ACHN (cell line): ENCODE results near the gene RSPH9.

Experiments used
- DNase-seq: peaks from one replicate; pipeline ENCODE4 v3.0.0-alpha.2; 2015
- in situ Hi-C: cut with HindIII; loops from 2 replicates; pipeline ENCODE4 v1.10.0; 2017; ENCODE audit warnings: low sequenced_read_pairs, low pct_ligation_motif_present, low pct_unique_long_range_greater_than_20kb

The RSPH9 gene

GRCh38 chr6:43702534-43703440 lies 58.0 kb downstream of the RSPH9 start:
- in situ Hi-C loops = no loop called here
- peak; percentile 91 for DNase-seq

DNA sequence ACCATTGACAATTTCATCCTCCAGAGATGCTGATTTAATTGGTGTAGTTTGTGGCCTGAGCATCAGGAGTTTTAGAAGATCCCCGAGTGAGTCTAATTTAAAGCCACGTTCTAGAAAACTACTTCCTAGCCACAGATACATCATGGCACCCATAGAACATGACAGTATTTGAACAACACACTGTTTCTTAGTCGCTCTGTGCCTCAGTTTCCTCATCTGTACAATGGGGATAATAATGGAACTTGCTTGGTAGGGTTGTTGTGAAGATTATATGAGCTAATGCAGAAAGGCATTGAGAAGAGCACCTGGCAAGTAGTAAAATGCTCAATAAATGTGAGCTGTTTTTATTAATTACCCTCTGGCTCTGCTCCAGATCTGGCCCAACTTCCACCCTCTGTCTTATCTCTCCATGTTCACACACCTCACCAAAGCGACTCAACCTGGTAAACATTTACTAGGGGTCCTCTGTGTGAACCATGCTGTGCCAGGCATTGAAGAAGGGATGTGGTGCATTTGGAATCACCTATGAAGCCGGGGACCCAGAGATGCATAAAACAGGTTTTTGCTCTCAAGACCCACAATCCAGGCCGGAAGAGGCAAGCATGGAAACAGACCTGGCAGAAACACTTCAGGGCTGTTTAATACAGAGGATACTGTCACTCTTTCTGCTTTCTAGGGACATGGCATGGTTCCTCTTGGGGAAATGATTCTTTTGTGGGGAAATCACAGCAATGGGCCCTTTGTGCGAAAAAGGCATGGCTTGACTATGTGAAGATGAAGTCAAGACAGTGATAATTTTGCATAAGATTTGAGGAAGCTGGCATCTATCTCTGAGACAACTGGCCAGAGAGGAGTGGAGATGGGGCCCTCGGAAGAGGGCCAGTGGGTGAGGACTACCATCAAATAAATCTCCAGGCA lies 58.9 kb downstream of the RSPH9 start:
- no peak for DNase-seq
- in situ Hi-C loops = no loop called here

- DNase-seq = no peak
- in situ Hi-C loops = no loop called here
Measured at GRCh38 chr6:43705996-43706395, 61.2 kb downstream of the RSPH9 start.

- DNase-seq = no peak
- in situ Hi-C loops = no loop called here
Measured at GRCh38 chr6:43706788-43707187, 62.0 kb downstream of the RSPH9 start.

- no peak for DNase-seq
- in situ Hi-C loops = no loop called here
Measured at GRCh38 chr6:43707269-43707668, 62.4 kb downstream of the RSPH9 start.

DNA sequence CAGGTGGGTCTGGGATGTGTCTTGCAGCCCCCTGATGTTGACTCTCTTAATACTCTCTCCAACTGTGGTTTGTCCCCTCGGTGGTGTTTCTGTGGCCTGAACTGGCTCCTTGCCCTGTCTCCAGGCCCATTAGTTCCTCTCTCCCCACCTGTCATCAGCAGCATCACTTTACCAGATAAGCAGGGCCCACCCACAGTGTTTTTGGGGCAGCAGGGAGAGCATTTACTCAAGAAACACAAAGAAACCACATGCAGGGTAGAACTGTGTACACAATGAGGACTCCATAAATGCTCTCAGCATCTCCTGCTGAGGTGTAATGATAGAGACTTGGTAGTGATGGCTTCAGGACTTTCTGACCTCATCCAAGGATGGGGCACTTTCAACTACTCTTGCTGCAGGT lies 62.9 kb downstream of the RSPH9 start:
- no peak for DNase-seq

GRCh38 chr6:43708860-43709653 lies 64.2 kb downstream of the RSPH9 start:
- DNase-seq = no peak

More for the DNA sequence above, 62.9 kb downstream of the RSPH9 start:
- in situ Hi-C loops = no loop called here

DNA sequence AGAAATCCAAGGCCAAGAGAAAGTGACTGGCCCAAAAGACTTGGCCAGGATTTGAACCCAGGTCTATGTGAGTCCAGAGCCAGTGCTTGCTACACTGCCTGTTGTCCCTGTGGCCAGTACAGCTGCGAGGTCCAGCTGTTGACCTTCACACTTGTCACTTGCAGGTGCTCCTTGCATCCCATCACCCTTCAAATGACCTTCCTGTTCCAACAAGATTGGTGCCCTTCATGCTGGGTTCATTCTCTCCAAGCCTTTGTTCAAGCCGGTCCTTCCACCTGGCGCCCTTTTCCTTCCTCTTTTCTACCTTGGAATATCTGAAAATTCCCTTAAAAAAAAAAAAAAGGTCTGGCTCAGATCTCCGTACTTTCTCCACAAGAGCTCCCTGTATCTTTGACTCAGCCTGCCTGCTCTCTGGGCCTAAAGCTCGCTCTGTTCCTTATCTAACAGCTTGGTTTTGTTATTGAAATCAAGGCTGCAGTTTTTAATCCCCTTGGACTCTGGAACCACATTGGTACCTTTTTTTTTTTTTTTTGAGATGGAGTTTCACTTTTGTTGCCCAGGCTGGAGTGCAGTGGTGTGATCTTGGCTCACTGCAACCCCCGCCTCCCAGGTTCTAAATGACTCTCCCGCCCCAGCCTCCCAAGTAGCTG lies 64.9 kb downstream of the RSPH9 start:
- no peak for DNase-seq
- in situ Hi-C loops = no loop called here

More at GRCh38 chr6:43708860-43709653, 64.2 kb downstream of the RSPH9 start:
- in situ Hi-C loops = no loop called here

DNA sequence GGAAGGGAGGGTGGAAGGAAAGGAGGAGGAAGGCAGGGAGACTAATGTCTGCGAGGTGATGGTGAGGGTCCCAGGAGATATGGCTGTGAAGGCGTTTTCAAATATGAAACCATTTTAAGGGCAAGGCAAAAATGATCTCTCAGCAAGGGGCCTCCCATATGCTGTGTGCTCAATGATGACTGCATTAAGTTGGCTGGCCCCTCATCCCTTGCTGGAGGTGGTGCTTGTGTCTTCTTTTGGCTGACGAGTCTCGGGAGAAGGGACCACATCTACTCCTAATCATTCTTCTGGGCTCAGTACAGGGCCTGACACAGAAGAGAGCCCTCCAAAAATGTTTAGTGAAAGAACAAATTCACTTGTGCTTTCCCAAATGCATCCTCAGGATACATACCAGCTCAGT lies 65.7 kb downstream of the RSPH9 start:
- in situ Hi-C loops = no loop called here
- DNase-seq = no peak

- no peak for DNase-seq
- in situ Hi-C loops = no loop called here
Measured at GRCh38 chr6:43712579-43712978, 67.7 kb downstream of the RSPH9 start.

DNA sequence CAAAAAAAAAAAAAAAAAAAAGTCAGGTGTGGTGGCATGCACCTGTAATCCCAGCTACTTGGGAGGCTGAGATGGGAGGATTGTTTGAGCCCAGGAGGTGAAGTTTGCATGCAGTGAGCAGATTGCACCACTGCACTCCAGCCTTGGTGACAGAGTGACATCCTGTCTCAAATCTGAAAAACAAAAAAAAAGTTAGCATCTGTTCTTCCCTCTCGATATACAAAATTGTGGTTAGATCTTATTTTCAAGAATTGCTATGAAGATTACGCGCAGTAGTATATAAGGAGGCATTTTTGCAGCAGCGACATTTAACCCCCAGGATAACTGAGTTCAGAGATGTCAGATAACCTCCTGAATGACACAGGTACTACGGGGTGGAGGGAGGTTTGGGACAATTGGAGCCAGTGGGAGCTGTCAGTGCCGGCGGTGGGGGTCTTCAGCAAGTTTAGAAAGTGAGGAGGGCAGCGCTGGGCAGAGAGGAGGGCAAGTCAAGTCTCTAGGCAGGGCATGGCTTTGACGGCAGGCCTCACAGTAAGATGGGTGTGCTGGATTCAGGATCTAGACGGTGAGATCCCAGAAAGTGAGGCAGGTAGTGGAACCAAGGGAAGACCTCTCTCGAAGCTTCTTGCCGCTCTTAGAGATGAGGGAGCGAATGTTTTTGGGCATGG lies 68.9 kb downstream of the RSPH9 start:
- no peak for DNase-seq
- in situ Hi-C loops = no loop called here

- DNase-seq = no peak
- in situ Hi-C loops = no loop called here
Measured at GRCh38 chr6:43714311-43715055, 69.6 kb downstream of the RSPH9 start.

GRCh38 chr6:43715056-43715788 lies 70.4 kb downstream of the RSPH9 start:
- in situ Hi-C loops = no loop called here
- no peak for DNase-seq

DNA sequence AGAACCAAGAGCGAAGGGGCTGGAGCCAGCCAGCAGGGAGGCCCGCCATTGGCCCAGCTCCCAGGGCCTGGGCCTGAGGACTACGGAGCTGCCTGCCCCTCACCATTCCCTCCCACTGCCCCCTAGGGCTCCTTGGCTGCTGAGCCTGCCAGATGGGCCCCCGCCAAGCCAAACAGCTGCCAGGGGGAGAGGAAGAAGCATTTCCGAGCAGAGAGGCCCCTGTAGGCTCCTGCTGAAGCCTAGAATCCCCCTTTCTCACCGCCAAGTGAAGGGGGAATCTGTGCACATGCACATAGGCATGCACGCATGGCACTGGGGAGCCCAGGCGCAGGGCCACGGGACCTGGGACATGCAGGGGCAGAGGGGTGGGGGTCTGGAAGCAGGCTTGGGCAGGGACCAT lies 71.3 kb downstream of the RSPH9 start:
- in situ Hi-C loops = no loop called here
- DNase-seq = no peak

DNA sequence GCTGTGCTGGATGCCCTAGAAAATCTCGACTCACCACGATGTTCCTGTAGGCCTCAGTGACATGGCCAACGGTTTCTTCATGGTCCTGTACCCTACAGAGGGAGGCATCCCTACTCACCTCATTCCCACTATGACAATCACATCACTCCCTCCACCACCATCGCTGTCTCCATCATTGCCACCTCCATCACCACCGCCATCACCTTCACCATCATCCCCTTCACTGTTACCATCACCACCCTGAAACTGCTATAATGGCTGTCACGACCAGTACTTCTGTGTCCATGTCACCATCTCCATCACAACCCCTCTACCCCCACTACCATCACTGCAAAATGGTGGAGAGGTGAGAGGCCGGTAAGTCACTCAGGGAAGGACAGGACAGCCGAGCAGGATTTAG lies 72.6 kb downstream of the RSPH9 start:
- in situ Hi-C loops = no loop called here
- no peak for DNase-seq

DNA sequence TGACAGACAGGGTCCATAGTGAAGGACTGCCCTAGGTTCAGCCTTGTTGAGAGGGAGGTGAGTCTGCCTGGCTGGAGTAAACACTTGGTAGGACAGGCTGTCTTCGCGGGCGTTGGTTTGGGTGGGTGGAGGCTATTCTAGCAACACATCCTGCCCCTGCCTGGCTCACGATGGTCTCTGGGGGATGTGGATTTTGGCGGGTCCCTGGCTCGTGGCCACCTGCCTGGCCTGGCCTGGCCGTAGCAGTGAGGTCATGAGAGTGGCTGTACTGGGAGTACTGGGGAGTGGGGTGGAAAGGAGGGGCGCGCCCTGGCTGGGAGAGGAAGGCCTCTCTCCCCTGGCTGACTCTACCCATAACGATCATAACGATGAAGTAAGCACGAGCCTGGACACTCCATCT lies 73.0 kb downstream of the RSPH9 start:
- no peak for DNase-seq
- in situ Hi-C loops = no loop called here
